ENCODE data around the gene CCDC157. TPM values are rescaled to one million over a fixed set of nuclear protein-coding genes. Genes with fewer than 3 reads are reported as not detected.

The CCDC157 gene
- total and polyA plus RNA-seq, 11 donors = 0.42 to 1.7 (median 1.1) TPM

DNA sequence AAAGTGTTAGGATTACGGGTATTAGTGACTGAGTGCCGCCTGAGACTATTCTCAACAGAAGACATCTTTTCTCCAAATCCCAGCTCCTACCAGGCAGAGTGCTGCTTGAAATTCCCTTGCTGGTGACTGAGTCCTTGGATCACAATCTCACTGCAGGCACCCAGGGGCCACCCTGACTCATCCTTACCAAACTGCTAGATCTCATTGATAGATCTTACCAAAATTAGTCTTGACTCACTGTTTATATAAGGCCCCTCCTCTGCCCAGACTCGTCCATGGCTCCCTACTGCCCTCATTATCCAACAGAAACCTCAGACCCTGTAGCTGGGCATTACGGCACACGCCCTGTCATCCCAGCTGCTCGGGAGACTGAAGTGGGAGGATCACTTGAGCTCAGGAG lies 44.8 kb upstream of the CCDC157 start:
- peaks cover 22 to 100% (median 67%) of the 10 kb centered on the region in 12 donors for H3K4me1 ChIP-seq
- intact Hi-C loops (cut with DNase I) = no loop called here
- TF ChIP-seq, protein P1, sequence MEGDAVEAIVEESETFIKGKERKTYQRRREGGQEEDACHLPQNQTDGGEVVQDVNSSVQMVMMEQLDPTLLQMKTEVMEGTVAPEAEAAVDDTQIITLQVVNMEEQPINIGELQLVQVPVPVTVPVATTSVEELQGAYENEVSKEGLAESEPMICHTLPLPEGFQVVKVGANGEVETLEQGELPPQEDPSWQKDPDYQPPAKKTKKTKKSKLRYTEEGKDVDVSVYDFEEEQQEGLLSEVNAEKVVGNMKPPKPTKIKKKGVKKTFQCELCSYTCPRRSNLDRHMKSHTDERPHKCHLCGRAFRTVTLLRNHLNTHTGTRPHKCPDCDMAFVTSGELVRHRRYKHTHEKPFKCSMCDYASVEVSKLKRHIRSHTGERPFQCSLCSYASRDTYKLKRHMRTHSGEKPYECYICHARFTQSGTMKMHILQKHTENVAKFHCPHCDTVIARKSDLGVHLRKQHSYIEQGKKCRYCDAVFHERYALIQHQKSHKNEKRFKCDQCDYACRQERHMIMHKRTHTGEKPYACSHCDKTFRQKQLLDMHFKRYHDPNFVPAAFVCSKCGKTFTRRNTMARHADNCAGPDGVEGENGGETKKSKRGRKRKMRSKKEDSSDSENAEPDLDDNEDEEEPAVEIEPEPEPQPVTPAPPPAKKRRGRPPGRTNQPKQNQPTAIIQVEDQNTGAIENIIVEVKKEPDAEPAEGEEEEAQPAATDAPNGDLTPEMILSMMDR (IDR thresholded peaks at IDR 0.05) = no peak
- no peak for TF ChIP-seq POLR2A (IDR thresholded peaks at IDR 0.05)
- peaks cover 0 to 8% (median 0%) of the 10 kb centered on the region in 9 donors for H3K36me3 ChIP-seq
- WGBS, 4 donors = 87 to 92% (median 90%) methylated on average over 6 of the region's 6 CpGs
- H3K27ac ChIP-seq = peak overlapping the region; percentile 14 to 84 (median 66)
- no peak for DNase-seq
- no peaks in the 10 kb centered on the region for H3K27me3 ChIP-seq
- H3K9me3 ChIP-seq = no peaks in the 10 kb centered on the region
- H3K4me3 ChIP-seq = no peak overlapping the region
- no peak for ATAC-seq

DNA sequence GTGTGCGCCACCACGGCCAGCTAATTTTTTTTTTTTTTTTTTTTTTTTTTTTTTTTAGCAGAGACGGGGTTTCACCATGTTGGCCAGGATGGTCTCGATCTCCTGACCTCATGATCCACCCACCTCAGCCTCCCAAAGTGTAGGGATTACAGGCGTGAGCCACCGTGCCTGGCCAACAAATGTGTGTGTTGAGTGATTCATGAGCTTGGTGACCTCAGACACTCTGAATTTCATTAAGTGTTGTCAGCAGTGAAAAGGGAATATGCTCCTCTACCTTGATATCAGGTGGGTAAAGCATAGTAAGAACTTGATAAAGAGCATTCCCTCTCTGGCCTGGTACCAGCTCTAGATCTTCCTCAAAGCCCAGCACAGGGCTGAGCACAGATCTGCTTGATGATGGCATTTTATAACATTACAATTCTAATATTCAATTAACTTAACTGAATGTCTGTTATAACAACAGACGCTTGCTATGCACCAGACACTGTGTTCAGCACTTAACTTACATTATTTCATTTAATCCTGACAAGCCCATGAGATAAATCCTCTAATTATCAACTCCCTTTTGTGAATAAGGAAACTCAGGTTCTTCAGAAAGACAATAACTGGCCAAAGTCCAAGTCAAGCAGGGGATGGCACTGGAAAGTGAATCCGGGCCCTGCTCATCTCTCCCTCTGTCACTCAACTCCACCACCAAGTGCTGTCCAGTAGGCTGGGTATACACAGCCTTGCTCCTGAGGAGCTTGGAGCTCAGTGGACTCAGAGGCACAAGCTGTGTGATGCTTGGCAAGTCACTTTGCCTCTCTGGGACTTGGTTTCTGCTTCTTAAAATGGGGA lies 43.1 kb upstream of the CCDC157 start:
- intact Hi-C loops (cut with DNase I) = no loop called here
- TF ChIP-seq POLR2A (IDR thresholded peaks at IDR 0.05) = no peak
- TF ChIP-seq, protein P1 (IDR thresholded peaks at IDR 0.05) = no peak
- ATAC-seq = no peak
- H3K27me3 ChIP-seq = no peaks in the 10 kb centered on the region
- peaks cover 0 to 9% (median 0%) of the 10 kb centered on the region in 9 donors for H3K36me3 ChIP-seq
- peak overlapping the region in 3 of 12 donors; percentile 11 to 49 (median 12) for H3K27ac ChIP-seq
- no peaks in the 10 kb centered on the region for H3K9me3 ChIP-seq
- DNase-seq = no peak
- peaks cover 22 to 100% (median 58%) of the 10 kb centered on the region in 12 donors for H3K4me1 ChIP-seq
- H3K4me3 ChIP-seq = no peak overlapping the region
- WGBS, 4 donors = 87 to 90% (median 88%) methylated on average over 6 to 8 of the region's 8 CpGs

DNA sequence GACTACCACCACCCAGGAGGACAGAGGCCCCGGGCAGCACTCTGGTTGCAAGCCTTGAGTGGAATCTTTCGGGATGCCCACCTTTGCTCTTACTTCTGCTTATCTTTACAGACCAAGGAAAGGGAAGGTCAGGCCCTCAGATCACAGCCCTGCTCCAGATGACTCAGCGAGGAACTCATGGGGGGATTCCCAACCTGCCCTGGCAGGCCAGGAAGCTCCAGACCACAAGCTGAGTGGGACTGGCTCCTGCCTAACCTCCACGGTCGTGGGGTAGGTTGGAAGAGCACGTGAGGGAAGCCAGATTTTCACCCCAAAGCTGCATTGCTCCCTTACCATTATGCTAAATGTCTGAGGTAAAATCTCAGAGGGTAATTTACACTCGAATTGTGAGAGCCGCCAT lies 41.9 kb upstream of the CCDC157 start:
- 76 to 79% (median 77%) methylated on average over 6 to 8 of the region's 8 CpGs for WGBS, 4 donors
- intact Hi-C loops (cut with DNase I) = no loop called here
- DNase-seq = no peak
- no peaks in the 10 kb centered on the region for H3K27me3 ChIP-seq
- TF ChIP-seq, protein P1 (IDR thresholded peaks at IDR 0.05) = no peak
- no peak for TF ChIP-seq POLR2A (IDR thresholded peaks at IDR 0.05)
- H3K36me3 ChIP-seq = peaks cover 0 to 16% (median 0%) of the 10 kb centered on the region in 9 donors
- ATAC-seq = no peak
- peak overlapping the region in 2 of 12 donors; percentile 18 to 52 for H3K27ac ChIP-seq
- peaks cover 21 to 100% (median 57%) of the 10 kb centered on the region in 12 donors for H3K4me1 ChIP-seq
- H3K9me3 ChIP-seq = no peaks in the 10 kb centered on the region
- no peak overlapping the region for H3K4me3 ChIP-seq

DNA sequence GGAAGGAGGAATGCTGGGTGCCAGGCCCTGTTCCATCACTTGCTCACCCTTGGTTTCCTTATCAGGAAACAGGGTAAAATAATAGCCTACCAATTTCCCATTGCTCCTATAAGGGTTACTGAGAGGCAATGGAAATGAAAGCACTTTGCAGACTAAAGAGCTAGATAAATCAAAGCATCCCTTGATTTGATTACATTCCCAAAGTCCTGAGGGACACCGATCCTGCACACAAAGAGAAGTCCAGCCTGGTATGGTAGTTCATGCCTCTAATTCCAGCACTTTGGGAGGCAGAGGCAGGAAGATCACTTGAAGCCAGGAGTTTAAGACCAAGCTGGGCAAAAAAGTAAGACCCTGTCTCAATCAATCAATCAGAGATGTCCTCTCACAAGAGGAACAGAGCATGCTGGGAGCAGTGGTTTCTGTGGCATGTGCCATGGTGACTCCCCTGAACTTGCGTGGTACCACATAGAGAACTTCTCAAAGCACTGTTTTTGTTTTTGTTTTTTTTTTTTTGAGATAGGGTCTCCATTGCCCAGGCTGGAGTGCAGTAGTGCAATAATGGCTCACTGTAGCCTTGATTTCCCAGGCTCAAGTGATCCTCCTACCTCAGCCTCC lies 40.7 kb upstream of the CCDC157 start:
- Histone ChIP-seq H3K27me3 (no peaks in the 10 kb centered on the region), H3K4me3 (no peak overlapping the region), H3K4me1 (peaks cover 13 to 100% (median 57%) of the 10 kb centered on the region in 12 donors), H3K36me3 (peaks cover 0 to 26% (median 0%) of the 10 kb centered on the region in 9 donors), H3K9me3 (no peaks in the 10 kb centered on the region), H3K27ac (peak overlapping the region in 2 of 12 donors; percentile 18 to 52)
- TF ChIP-seq, protein P1 (IDR thresholded peaks at IDR 0.05) = no peak
- TF ChIP-seq POLR2A (IDR thresholded peaks at IDR 0.05) = no peak
- WGBS, 4 donors = 80 to 90% (median 85%) methylated on average over 2 of the region's 2 CpGs
- ATAC-seq (no peak), DNase-seq (no peak)
- intact Hi-C loops (cut with DNase I) = no loop called here
